SK-N-SH (cell line): ENCODE data around the gene ESPNL. TPM values are rescaled to one million over a fixed set of nuclear protein-coding genes. Genes with fewer than 3 reads are reported as not detected.
A peak's percentile ranks its signal among the peaks of the same experiment; 100 is the strongest.

ENCODE experiments used
- CTCF ChIA-PET: fragments of 300-600, 350-600 bp; formaldehyde crosslinking; extraction: SDS; loops from one replicate; lab custom pipeline; 2021; lab: Yijun Ruan, JAX
- POLR2A ChIA-PET: fragments of 350-600 bp; sonication (Branson Sonifier 250); formaldehyde crosslinking; extraction: SDS; loops from one replicate; lab custom pipeline; 2020; ENCODE audit warnings: antibody characterized with exemption, inconsistent platforms; lab: Yijun Ruan, JAX
- DNase-seq: peaks from one replicate; pipeline ENCODE4 v3.0.0; 2012
- H2AFZ ChIP-seq: fragments of 200-600 bp; sonication (generic); 2 replicates; pipeline ENCODE4 v1.8.1; 2016; ENCODE audit warnings: antibody characterized with exemption, mild to moderate bottlenecking, low read depth
- H3F3A ChIP-seq: fragments of 200-600 bp; sonication (generic); replicated peaks from 2 replicates; pipeline ENCODE3; 2016; ENCODE audit warnings: antibody characterized with exemption, mild to moderate bottlenecking; ENCODE audit not compliant: insufficient read depth
- H3K27ac ChIP-seq, 2 experiments: fragments of 200-500 bp in 1 of 2; fragments of 200-600 bp in 1 of 2; sonication (Bioruptor generic) in 1 of 2; sonication (generic), shearing (Covaris generic) in 1 of 2; 2 replicates each; pipeline versions ENCODE4 v1.5.1 to v1.6.1; 2014 to 2016; ENCODE audit warnings: low read depth in 2 of 2, inconsistent platforms in 1 of 2, low read length in 1 of 2, mild to moderate bottlenecking in 1 of 2, mixed read lengths in 1 of 2
- H3K27me3 ChIP-seq: fragments of 200-600 bp; sonication (generic), shearing (Covaris generic); 2 replicates; pipeline ENCODE4 v1.6.1; 2016; ENCODE audit warnings: mixed run types; ENCODE audit not compliant: insufficient read depth
- H3K36me3 ChIP-seq, 2 experiments: fragments of 200-500 bp in 1 of 2; fragments of 200-600 bp in 1 of 2; sonication (Bioruptor generic) in 1 of 2; sonication (generic) in 1 of 2; replicated peaks in 1 of 2; 2 replicates each; pipeline versions ENCODE3 to v1.5.1; 2014 to 2016; ENCODE audit warnings: low read length in 1 of 2, mild to moderate bottlenecking in 1 of 2; ENCODE audit not compliant: insufficient read depth in 2 of 2, control insufficient read depth in 1 of 2
- H3K4me1 ChIP-seq, 2 experiments: fragments of 200-500 bp in 1 of 2; fragments of 200-600 bp in 1 of 2; sonication (Bioruptor generic) in 1 of 2; sonication (generic), shearing (Covaris generic) in 1 of 2; 2 replicates each; pipeline versions ENCODE4 v1.5.1 to v1.6.1; 2014 to 2016; ENCODE audit warnings: low read depth in 1 of 2, low read length in 1 of 2, mixed run types in 1 of 2; ENCODE audit not compliant: insufficient read depth in 2 of 2, control insufficient read depth in 1 of 2
- H3K4me2 ChIP-seq: fragments of 200-600 bp; sonication (generic), shearing (Covaris generic); 2 replicates; pipeline ENCODE4 v1.6.1; 2017; ENCODE audit warnings: mixed run types
- H3K4me3 ChIP-seq, 2 experiments: fragments of 200-500 bp in 1 of 2; fragments of 200-600 bp in 1 of 2; sonication (Bioruptor generic) in 1 of 2; sonication (generic), shearing (Covaris generic) in 1 of 2; 2 replicates each; pipeline versions ENCODE4 v1.5.1 to v1.8.1; 2014 to 2016; ENCODE audit warnings: low read depth in 2 of 2, inconsistent platforms in 1 of 2, low read length in 1 of 2, mild to moderate bottlenecking in 1 of 2, mixed read lengths in 1 of 2, moderate library complexity in 1 of 2
- H3K79me2 ChIP-seq: fragments of 200-600 bp; sonication (generic); 2 replicates; pipeline ENCODE4 v1.8.1; 2017; ENCODE audit warnings: mild to moderate bottlenecking; ENCODE audit not compliant: insufficient read depth
- H3K9ac ChIP-seq: fragments of 200-600 bp; sonication (generic); 2 replicates; pipeline ENCODE4 v1.6.1; 2017; ENCODE audit warnings: mixed run types
- H3K9me2 ChIP-seq: fragments of 200-600 bp; sonication (generic); 2 replicates; pipeline ENCODE4 v1.6.1; 2017; ENCODE audit warnings: mixed run types
- H3K9me3 ChIP-seq: fragments of 200-600 bp; sonication (generic); 2 replicates; pipeline ENCODE4 v1.6.1; 2017; ENCODE audit warnings: mixed run types, mild to moderate bottlenecking, moderate library complexity
- H4K20me1 ChIP-seq: fragments of 200-600 bp; sonication (generic); 2 replicates; pipeline ENCODE4 v1.6.1; 2017; ENCODE audit warnings: mild to moderate bottlenecking, mixed run types; ENCODE audit not compliant: insufficient read depth
- CTCF ChIP-seq: fragments of 200-600 bp; sonication (generic); IDR thresholded peaks from 2 replicates; pipeline ENCODE4 v1.6.1; 2017; ENCODE audit warnings: antibody characterized with exemption, mild to moderate bottlenecking, moderate library complexity
- FOSL2 ChIP-seq: IDR thresholded peaks from 2 replicates; pipeline ENCODE4 v1.4.0; 2012; ENCODE audit warnings: low read depth, mild to moderate bottlenecking, moderate library complexity, borderline replicate concordance
- FOXM1 ChIP-seq: IDR thresholded peaks from 2 replicates; pipeline ENCODE4 v1.4.0; 2012; ENCODE audit warnings: low read depth, mild to moderate bottlenecking
- GABPA ChIP-seq: IDR thresholded peaks from 2 replicates; pipeline ENCODE4 v1.4.0; 2012; ENCODE audit warnings: low read depth, mild to moderate bottlenecking
- IRF3 ChIP-seq: fragments of 150-350 bp; IDR thresholded peaks from 2 replicates; pipeline ENCODE4 v1.6.1; 2016; ENCODE audit warnings: mild to moderate bottlenecking, low read depth, low read length
- JUND ChIP-seq: IDR thresholded peaks from 2 replicates; pipeline ENCODE4 v1.4.0; 2012
- NFIC ChIP-seq: IDR thresholded peaks from 2 replicates; pipeline ENCODE4 v1.4.0; 2012; ENCODE audit warnings: borderline replicate concordance
- PBX3 ChIP-seq: IDR thresholded peaks from 2 replicates; pipeline ENCODE4; 2012
- POLR2AphosphoS5 ChIP-seq: IDR thresholded peaks from 2 replicates; pipeline ENCODE4 v1.6.1; 2012; ENCODE audit warnings: low read depth, low read length
- RAD21 ChIP-seq: IDR thresholded peaks from 2 replicates; pipeline ENCODE4 v1.6.1; 2012; ENCODE audit warnings: mild to moderate bottlenecking, low read length
- SIN3A ChIP-seq: IDR thresholded peaks from 2 replicates; pipeline ENCODE4 v1.6.1; 2012; ENCODE audit warnings: low read depth, mild to moderate bottlenecking, low read length, moderate library complexity, borderline replicate concordance
- TAF1 ChIP-seq: IDR thresholded peaks from 2 replicates; pipeline ENCODE4 v1.6.1; 2012; ENCODE audit warnings: low read depth, mild to moderate bottlenecking, low read length, moderate library complexity, borderline replicate concordance
- TCF12 ChIP-seq: IDR thresholded peaks from 2 replicates; pipeline ENCODE4 v1.4.0; 2012
- TEAD4 ChIP-seq: IDR thresholded peaks from 2 replicates; pipeline ENCODE4 v1.4.0; 2012; ENCODE audit warnings: mild to moderate bottlenecking, borderline replicate concordance; ENCODE audit not compliant: insufficient read depth
- USF2 ChIP-seq: fragments of 150-350 bp; IDR thresholded peaks from 2 replicates; pipeline ENCODE4 v1.6.1; 2017; ENCODE audit warnings: antibody characterized with exemption, low read length, low read depth, borderline replicate concordance
- YY1 ChIP-seq: IDR thresholded peaks from 2 replicates; pipeline ENCODE4 v1.4.0; 2012; ENCODE audit warnings: low read depth, mild to moderate bottlenecking
- ZBTB33 ChIP-seq: IDR thresholded peaks from 2 replicates; pipeline ENCODE4 v1.4.0; 2012; ENCODE audit warnings: low read depth, borderline replicate concordance
- WGBS: methylation state at CpG from one replicate; pipeline ENCODE4 v1.1.6; 2017; ENCODE audit warnings: low lambda C conversion rate; 5-methylcytosine and 5-hydroxymethylcytosine counted together
- polyA plus RNA-seq, 3 experiments: library from polyadenylated mRNA; depleted of rRNA; stranded (reverse); fragments of >200 nt; gene quantifications; 2 replicates each; pipeline ENCODE4 v1.2.3, GENCODE V29; 2012
- TF ChIP-seq, protein P1 (sequence below): IDR thresholded peaks from 2 replicates; pipeline ENCODE4 v1.6.1; 2012; ENCODE audit warnings: mild to moderate bottlenecking, low read depth, low read length, moderate library complexity
- TF ChIP-seq, protein P2 (sequence below): IDR thresholded peaks from 2 replicates; pipeline ENCODE4 v1.4.0; 2012; ENCODE audit warnings: low read depth
- TF ChIP-seq, protein P3 (sequence below): IDR thresholded peaks from 2 replicates; pipeline ENCODE4 v1.4.0; 2012; ENCODE audit warnings: low read depth, borderline replicate concordance

Gene ESPNL
- polyA plus RNA-seq, 1 of the 3 experiments (the other 2 are of a cell fraction), result 0.05 TPM

DNA sequence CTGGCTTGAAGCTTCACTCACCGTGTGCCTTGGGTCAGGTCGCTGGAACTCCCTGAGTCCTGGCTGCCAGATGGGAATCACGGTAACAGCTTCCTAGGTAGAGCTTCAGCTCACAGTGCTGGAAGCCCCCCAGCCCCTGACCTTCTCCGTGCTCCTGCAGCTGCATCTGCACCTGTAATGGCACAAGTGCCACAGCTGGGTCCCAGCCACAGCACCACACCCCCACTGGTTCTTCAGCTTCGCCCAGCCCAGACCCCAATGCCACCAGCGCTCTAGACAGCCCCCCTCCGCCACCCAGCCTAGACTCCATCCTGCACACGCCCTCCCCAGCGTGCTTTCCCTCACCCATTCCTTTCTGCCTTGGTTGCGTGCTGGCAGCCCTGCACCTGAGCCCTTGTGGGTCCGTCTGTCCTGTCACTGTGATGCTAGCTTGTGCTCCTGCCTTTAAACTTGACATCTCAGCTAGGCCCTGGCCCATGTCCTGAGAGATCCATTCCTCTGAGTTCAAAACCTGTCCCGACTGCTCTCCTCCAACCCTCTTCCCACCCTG lies 7.6 kb upstream of the ESPNL start:
- H3K9me2 ChIP-seq, result no peaks in the 10 kb centered on the region
- no peak overlapping the region for H3K4me3 ChIP-seq
- CTCF ChIA-PET, result interaction anchor here (0.6 kb wide), 1 partner anchor 1172 kb away, joined by 3 read pairs; no protein-coding TSS in a partner anchor
- H3K27me3 ChIP-seq, result no peaks in the 10 kb centered on the region
- no peak overlapping the region for H2AFZ ChIP-seq
- TF ChIP-seq, protein P1, sequence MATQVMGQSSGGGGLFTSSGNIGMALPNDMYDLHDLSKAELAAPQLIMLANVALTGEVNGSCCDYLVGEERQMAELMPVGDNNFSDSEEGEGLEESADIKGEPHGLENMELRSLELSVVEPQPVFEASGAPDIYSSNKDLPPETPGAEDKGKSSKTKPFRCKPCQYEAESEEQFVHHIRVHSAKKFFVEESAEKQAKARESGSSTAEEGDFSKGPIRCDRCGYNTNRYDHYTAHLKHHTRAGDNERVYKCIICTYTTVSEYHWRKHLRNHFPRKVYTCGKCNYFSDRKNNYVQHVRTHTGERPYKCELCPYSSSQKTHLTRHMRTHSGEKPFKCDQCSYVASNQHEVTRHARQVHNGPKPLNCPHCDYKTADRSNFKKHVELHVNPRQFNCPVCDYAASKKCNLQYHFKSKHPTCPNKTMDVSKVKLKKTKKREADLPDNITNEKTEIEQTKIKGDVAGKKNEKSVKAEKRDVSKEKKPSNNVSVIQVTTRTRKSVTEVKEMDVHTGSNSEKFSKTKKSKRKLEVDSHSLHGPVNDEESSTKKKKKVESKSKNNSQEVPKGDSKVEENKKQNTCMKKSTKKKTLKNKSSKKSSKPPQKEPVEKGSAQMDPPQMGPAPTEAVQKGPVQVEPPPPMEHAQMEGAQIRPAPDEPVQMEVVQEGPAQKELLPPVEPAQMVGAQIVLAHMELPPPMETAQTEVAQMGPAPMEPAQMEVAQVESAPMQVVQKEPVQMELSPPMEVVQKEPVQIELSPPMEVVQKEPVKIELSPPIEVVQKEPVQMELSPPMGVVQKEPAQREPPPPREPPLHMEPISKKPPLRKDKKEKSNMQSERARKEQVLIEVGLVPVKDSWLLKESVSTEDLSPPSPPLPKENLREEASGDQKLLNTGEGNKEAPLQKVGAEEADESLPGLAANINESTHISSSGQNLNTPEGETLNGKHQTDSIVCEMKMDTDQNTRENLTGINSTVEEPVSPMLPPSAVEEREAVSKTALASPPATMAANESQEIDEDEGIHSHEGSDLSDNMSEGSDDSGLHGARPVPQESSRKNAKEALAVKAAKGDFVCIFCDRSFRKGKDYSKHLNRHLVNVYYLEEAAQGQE, result no peak
- no peak for TF ChIP-seq FOSL2
- TF ChIP-seq IRF3, result no peak
- TF ChIP-seq CTCF, result no peak
- no peak for TF ChIP-seq POLR2AphosphoS5
- TF ChIP-seq RAD21, result no peak
- no peak for TF ChIP-seq TEAD4
- no peak for TF ChIP-seq NFIC
- TF ChIP-seq, protein P2, sequence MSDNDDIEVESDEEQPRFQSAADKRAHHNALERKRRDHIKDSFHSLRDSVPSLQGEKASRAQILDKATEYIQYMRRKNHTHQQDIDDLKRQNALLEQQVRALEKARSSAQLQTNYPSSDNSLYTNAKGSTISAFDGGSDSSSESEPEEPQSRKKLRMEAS, result no peak
- TF ChIP-seq GABPA, result no peak
- TF ChIP-seq SIN3A, result no peak
- no peak for TF ChIP-seq ZBTB33
- no peak for TF ChIP-seq FOXM1
- TF ChIP-seq JUND, result no peak
- TF ChIP-seq, protein P3, sequence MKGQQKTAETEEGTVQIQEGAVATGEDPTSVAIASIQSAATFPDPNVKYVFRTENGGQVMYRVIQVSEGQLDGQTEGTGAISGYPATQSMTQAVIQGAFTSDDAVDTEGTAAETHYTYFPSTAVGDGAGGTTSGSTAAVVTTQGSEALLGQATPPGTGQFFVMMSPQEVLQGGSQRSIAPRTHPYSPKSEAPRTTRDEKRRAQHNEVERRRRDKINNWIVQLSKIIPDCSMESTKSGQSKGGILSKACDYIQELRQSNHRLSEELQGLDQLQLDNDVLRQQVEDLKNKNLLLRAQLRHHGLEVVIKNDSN, result no peak
- no peak for TF ChIP-seq YY1
- no peak for TF ChIP-seq TCF12
- TF ChIP-seq TAF1, result no peak
- TF ChIP-seq PBX3, result no peak
- no peak for TF ChIP-seq USF2
- TF ChIP-seq, all 33 proteins: peak for 0
- H3K4me2 ChIP-seq, result no peak overlapping the region
- no peaks in the 10 kb centered on the region for H4K20me1 ChIP-seq
- no peaks in the 10 kb centered on the region for H3K79me2 ChIP-seq
- peak; percentile 27 for DNase-seq
- H3K4me1 ChIP-seq, result peaks cover 0 to 3% of the 10 kb centered on the region in 2 experiments; a peak in 1 of 4 replicates
- no peaks in the 10 kb centered on the region for H3K9me3 ChIP-seq
- no peaks in the 10 kb centered on the region for H3F3A ChIP-seq
- H3K9ac ChIP-seq, result no peak overlapping the region
- 95% methylated on average over 8 of the region's 12 CpGs for WGBS
- POLR2A ChIA-PET, result no interaction called here
- H3K36me3 ChIP-seq, result no peaks in the 10 kb centered on the region
- H3K27ac ChIP-seq, result no peak overlapping the region
